Mucosa of gallbladder (tissue), 1 donor: ENCODE data around the gene FSTL4. TPM values are rescaled to one million over a fixed set of nuclear protein-coding genes. Genes with fewer than 3 reads are reported as not detected.

ENCODE experiments used
- DNase-seq: peaks from one replicate; pipeline ENCODE4 v3.0.0-alpha.2; 2020; ENCODE audit warnings: low spot score
- total RNA-seq: library from RNA; stranded (reverse); gene quantifications from one replicate; pipeline ENCODE4 v1.2.1, GENCODE V29; 2021
- donor health status: DM: no; HTN: no; CAD: no.

The FSTL4 gene
- total RNA-seq, 1 donor from 2014 or later: 0.58 TPM

DNA sequence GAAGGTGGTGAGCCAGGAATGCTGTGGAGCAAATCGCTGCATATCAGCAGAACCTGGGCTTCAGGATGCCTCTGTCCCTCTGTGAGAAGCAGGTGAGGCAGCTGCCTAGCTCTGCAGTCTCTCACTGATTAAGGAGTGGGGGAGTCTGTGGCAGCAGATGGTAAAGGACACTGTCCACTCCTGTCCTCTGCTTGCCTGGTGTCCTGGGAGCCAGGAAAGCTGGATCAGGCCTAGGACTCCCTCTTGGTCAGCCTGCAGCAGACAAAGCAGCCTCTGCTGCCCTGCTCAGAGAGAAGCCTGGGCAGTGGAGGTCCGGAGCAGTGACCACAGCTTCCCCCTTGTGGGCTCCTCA, 345.8 kb downstream of the FSTL4 start:
- DNase-seq: no peak

DNA sequence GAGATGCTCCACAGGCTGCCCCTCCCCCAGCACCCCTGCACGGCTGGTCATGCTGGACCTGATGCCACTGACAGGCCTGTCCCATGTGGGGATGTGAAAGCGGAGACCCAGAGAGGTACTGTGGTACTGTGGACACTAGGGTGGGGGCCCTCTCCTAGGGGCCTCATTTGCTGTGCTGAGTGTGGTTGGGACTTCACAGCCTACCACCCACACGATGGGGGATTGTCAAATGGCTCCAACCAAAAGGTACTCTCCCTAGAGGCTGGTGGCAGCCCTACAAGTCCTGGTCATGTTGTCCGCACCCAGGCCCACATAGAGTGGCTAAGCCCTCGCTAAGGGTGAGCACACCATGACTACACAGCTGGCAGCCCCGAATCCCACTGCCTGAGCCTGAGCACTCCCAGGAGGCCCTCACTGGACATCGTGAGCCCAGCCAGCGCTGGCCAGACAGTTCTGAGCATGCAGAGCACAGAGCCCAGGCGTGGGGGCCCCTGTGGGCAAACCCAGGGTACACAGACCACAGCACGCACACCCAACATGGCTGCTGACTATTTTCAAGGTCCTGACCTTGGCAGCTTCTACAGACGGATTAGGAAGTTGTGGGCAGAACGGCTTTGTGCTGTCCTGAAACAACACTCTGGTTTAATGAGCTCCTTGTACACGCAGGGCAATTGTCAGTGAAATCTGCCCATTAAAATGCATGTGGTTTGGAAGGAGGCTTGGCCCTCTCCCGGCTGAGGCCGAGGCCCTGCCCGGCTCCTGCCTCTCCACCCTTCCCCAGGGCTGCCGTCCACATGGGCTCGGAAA, 346.4 kb downstream of the FSTL4 start:
- DNase-seq: no peak

DNA sequence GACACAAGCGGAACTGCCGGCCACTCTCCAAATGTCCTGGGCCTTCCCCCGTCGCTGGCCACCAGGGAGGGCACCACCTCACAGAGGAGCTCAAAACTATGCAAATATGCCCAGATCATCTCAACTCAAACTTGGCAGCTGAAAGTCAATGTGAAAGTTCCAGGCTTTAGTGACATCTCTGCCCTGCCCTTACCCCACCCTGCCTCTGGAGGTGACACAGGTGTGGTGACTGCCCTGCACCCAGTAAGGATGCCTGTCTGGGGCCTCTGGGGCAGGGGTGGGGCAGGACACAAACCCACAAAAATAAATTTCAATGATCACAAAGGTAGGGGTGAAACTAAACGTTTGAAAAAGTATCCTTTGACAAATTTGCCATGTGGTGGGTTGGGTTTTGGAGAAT, 347.1 kb downstream of the FSTL4 start:
- DNase-seq: no peak

DNA sequence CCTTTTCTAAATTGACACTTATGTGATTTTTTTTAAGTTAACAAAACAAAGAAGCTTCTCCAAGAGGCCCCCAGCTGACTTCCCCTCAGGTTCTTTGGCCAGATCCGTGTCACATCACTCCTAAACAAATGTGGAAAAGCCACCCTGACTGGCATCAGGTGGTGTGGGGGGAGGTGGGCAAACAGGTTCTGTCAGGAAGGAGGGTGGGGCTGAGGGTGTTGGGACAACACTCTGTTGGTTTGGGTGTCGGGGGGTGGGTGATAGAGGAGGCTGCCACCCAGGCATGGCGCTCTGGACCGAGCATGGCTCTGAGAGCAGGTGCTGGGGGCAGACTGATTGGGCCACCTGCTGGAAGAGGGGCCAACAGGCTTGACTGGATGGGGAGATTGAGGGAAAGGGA, 349.7 kb downstream of the FSTL4 start:
- no peak for DNase-seq

DNA sequence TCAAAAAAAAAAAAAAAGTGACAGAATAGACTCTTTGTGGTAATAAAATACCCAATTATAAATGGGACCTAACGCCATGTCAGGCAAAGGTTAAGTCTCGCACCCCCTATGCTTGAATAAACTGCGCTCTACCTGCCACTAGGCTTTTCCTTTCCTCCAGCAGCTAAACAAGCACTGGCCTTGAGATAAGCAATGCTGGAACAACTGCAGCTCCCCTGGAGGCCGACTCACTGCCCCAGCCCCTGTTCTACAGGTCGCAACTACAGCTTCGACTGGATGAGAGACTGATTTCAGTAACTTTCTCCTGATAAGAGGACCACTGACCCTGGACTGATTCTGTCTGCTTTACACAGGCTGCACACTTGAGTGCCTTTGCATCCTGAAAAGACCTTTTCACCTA, 350.3 kb downstream of the FSTL4 start:
- no peak for DNase-seq

DNA sequence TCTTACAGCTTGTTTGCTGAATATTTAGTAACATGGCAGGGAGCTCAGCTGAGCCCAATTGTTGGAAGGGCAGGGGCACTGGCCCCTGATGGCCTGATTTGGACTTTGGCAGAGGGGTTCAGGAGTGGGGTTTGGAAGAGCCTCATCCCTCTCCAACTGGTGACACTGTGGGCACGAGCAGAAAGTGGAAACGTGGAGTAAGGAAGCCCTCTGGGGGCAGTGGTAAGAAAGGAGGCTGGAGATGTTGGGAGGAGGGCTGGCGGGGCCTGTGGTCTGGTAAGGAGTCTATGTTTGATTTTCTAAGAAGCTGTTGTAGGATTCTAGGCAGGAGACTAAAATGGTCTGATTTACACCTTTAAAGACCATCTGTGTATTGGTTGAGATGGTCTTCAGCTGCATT, 351.6 kb downstream of the FSTL4 start:
- no peak for DNase-seq

DNA sequence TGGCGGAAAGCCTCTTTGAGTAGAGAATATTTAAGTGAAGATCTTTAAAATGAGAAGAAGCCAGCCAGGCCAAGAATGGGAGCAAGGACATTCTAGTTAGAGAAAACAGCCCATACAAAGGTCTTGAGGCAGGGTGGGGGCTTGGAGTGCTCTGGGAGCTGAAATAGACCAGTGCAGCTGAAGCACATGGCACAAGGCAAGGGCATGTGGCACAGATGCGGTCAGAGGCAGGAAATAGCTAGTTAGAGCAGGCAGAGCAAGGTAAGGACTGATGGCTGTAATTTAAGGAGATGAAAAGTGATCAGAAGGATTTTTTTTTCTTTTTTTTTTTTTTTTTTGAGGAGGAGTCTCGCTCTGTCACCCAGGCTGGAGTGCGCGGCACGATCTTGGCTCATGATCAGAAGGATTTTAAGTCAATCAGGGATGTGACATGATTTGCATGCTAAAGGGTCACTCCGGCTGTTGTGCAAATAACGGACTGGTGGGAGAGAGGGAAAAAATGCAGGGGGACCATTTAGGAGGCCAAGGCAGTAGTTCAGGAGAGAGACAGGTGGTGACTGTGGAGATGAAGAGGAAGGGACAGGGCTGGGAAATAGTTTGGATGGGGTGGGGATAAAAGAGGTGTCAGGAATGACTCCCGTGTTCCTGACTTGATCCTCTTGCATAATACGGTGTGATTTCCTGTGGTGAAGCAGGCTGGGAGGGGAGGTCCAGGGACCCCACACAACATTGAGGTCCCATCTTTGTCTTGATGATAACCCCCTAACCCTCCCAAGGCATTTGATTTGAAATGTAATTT, 352.9 kb downstream of the FSTL4 start:
- DNase-seq: no peak

DNA sequence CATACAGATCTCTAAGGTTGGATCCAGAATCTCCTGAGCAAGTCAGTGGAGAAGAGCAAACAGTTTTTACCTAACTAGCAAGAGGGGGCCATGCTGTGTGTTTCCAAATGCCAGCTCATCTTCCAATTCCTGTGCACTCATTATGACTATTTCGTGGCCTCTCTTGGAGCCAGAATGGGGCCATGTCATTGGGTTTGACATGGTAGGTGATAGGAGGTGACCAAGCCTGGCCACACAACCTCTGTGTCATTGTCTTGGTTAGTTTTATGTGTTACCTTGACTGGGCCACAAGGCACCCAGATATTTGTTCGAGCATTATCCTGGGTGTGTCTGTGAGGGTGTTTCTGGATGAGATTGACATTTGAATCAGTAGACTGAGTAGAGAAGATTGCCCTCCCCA, 354.4 kb downstream of the FSTL4 start:
- DNase-seq: no peak

DNA sequence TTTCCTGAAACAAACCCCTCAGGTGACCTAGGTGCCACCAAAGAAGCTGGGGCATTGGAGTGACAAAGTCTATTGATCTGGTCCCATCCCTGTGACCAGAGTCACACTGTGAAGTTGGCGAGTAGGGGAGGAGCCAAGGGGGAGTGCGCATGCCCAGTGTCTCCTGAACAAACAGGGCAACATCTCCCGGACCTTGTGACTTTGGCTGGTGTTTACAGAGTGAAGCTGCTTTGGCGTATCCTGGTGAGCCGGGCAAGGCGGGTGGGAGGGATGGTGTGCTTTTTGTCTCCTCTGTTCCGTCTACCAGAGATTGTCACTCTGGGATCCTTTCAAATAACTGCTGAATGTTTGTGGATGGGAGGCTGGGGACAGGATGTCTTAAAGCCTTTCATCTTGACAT, 356.1 kb downstream of the FSTL4 start:
- DNase-seq: peak; percentile 51

DNA sequence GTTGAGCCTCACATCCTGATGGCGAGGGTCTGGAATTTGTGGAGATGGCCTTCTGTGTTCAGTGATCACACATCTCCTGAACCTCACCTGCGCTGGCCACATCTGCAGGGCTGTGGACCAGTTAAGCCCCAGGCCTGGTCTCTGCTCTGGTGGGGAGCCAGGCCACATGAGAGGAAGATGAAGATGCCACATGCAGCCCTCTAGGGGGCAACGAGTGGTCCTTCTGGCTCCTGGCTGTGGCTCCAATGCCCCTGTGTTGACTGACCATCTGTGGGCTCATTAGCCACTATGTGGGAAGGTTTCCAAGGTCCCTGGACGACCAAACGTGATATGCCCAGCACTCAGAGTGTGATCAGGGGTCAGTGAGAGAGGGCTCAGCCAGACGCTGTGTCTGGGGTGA, 357.5 kb downstream of the FSTL4 start:
- no peak for DNase-seq

DNA sequence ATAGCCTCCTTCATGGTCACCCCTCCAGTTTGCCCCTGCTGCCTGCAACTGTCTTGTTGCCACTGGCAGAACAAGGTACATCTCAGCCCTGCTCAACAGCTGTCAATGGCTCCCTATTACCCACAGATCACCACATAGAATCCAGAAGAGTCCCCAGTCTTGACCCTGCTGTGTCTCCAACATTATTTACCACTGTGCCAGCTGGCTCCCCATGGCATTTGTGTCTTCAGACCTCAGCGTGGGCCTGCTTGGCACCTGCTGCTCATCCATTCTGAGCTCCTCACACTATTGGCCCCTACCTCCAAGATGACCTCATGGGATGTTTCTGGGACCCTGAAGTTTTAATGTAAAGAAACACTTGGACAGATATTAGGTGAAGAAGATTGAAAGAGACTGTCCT, 358.7 kb downstream of the FSTL4 start:
- no peak for DNase-seq

DNA sequence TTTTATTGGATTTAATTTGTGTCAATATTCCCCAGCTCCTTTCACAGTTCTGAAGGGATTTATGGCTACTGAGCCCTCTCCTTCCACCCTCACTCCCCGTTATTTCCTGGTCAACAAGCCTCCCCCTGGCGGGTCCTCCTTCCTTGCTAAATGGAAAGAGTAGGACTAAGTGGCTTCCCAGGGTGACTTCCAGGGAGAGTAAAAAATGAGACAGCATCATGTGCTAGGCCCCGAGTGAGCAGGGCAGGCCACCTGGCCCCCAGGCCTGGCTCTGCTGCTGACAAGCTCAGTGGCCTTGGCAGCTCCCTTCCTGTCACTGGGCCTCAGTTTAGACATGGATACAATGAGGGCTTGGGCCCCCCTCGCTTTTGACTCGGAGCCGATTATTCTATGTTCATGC, 359.3 kb downstream of the FSTL4 start:
- DNase-seq: no peak

DNA sequence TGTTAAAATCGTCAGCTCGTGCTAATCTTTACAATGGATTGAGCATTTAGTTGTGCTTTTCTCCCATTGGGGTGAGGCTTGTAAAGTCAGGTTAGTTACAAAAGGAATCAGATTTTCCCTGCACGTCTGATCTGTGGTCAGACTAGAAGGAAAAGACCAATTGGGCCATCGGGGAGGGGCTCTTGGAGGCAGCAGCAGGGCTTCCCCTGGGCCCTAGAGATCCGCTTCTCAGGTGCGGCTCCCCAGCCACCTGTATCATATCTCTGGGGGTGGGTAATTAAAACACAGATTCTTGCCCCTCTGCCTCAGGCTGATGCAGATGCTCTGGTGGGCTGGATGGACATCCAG, 360.2 kb downstream of the FSTL4 start:
- no peak for DNase-seq

DNA sequence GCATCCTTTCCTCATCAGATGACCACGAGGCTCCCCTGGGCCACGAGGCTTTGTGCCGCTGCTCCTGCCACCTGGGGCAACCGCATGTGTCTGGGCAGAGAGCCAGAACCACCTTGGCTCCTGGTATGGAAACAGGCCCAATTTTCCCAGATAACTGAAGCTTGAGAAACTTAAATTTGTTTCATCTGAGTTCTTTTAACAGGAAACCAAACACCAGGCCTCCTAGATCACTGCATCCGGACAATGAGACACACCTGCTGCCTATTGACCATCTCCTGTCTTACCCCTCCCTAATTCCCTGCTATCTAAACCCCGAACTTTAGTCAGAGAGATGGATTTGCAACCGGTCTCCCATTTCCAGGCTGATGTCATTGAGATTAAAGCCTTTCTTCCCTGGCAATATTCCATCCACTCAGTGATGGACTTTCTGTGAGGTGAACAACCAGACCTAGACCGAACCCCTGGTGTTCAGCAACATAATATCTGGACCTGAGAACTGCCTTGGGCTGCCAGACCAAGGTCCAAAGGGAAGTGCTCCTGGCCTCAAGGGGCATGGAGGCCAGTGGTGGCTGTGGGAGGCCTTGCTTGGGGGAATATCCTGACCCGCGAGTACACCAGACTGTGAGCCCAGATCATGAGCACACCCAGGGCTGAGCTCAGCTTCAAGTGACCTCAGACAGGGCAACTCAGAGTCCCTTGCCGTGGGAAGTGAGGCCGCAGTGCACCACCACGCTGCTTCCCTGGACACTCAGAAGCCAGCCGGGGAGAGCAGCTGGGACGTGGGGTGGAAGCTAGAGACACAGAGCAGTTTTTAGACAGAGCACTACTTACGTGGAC, 360.8 kb downstream of the FSTL4 start:
- peak; percentile 49 for DNase-seq

DNA sequence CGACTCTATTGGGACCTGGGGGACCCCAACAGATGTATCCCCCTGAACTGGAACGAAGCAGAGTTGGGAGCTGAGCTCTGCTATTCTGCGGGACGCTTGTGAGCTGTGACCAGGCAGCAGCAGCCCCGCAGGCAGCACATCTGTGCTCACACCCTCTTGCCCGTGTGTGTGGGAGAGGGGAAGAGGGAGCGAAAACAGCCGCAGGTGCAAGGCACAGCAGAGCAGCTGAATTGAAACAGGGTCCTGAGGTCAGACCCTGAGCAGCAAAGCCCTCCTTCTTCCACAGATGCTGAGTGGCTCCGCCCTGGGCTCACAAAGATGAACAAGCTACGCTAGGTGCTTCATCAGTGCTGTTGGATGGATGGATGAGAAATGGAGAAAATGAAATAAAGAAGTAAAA, 361.8 kb downstream of the FSTL4 start:
- DNase-seq: no peak

DNA sequence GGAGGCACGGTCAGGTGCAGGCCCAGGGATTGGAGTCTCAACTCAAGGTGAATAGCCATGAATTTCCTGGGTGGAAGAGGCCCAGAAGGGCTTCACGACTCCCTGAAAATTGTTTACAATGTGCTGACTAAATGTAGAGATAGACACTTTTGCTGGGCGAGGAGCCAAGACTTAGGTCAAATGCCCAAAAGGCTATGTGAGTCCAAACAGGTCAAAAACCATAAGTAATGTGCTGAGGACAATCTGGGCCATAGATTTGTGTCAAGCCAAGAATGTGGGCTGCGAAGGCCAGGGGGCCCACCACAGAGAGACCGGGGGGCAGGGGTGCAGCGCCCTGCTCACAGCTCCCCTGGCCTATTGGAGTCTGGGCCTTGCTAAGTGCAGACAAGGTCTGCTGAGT, 362.7 kb downstream of the FSTL4 start:
- DNase-seq: no peak

DNA sequence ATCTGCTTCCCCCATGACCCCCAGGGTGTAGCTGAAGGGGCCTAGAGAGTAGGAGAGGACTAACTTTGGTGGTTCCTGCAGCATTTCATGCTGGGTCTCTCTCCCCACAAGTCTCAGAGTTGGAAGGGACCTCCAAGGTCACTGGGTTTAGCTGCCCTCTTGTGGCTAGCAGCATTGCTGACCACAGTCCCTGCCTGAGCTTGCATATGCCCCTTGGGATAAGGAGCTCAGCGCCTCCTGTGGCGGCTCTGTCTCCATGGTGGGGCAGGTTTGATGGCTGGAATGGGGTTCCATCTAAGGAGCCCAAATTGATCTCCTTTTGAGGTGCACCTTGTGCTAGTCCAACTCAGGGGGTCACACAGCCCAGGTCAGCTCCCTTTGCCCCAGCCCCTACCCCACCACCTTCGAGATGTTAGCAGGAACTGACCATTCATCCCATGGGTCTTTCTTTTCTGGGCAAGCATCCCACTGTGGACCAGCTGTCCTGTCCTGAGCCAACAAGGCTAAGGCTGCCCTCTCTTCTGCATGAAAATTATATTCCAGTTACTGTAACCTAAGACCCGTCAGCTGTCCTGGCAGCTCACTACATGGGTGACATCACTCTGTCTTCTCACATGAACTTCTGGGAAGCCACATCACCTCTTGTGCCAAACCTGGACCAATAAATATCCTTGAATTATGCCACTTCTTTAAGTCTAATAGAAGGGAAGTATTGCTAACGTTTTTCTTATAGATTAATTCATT, 364.3 kb downstream of the FSTL4 start:
- no peak for DNase-seq

DNA sequence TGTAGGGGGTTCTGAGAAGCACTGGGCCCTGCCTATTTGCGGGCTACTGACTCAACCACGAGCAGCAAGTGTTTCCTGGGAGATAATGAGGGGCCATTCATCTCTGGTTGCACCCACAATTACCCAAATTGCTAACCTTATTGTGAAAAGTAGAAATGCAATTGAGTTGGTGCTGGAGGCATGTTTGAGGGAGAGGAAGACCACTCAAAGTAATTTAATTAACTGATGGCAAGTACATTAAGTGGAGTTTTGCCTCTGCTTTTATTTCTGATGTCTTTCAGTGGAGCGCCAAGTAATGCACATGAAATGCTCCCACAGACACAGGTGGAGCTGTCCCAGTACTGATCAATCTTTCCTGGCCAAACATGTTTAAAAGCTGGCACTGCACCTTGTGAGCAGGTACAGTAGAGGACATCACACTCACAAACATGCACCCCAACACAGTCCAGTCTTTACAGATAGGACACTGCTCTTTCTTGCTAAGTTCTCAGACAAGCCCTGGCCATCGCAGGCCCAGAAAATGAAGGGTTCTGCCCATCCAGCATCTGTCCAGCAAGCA, 365.1 kb downstream of the FSTL4 start:
- DNase-seq: no peak

DNA sequence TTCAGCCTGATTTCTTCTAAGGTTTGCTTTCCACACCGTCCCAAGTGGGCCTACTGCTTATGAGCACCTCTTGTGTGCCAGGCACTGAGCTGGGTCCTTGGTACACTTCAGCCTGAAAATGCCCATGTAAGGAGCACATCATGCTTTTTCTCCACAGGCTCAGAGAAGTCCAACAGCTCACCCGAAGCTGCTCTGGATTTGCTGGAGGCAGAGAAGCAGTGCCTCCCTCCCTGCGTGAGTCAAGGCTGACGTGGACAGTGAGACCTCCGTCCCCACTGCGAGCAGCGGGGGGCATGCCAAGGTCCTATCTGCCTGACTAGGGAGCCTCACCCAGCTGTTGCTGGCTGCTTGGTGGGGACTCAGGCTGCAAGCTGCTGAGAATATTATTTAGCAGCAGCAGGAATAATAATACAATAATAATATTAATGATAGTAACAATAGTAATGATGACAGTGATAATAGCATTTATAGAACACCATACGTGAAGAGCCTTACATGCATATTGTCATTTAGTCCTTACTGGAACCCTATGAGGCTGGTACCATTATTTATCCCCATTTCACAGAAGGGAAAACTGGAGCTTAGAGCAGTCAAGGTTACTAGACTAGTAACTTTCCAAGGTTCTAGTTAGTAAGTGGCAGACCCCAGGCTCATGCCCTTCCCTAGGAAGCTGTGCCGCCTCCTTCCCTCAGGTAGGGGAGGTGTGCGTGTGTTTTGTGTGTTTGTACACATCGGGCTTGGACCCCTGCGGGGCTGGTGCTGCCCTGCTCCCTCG, 365.8 kb downstream of the FSTL4 start:
- no peak for DNase-seq

DNA sequence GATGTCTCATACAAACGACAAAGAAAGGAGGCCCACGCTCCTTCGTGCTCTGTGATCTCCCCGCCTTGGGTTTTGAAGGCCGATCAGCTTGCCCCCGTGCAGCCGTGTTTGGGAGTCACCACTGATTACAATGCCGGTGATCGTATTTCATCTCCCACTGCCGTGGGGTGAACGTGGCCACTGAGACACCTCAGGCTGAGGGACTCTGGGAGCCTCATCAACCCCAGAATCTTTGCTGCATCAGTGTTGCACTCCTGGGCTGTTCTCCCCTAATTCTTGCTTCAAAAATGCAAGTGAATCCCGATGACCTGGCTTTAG, 366.3 kb downstream of the FSTL4 start:
- no peak for DNase-seq
